Left lung (tissue), 10 donors: ENCODE results near the gene ADAM12. TPM values are rescaled to one million over a fixed set of nuclear protein-coding genes. Genes with fewer than 3 reads are reported as not detected.
A peak's percentile ranks its signal among the peaks of the same experiment; 100 is the strongest.

Source experiments
- ATAC-seq: fragments of 200-7000 bp; cut with Tn5 transposase; one replicate; pipeline ENCODE4 v1.9.1; 2020; ENCODE audit warnings: moderate library complexity
- DNase-seq, 4 donors: peaks; one replicate each; pipeline ENCODE4 v3.0.0-alpha.2; 2013 to 2020
- H3K27ac ChIP-seq, 2 donors: fragments of 200-600 bp; sonication (generic) in 1 of 2; one replicate each; pipeline versions ENCODE4 v1.5.0 to v1.8.0; 2020 to 2021
- H3K27me3 ChIP-seq, 2 donors: fragments of 200-600 bp; sonication (generic) in 1 of 2; one replicate each; pipeline versions ENCODE4 v1.5.0 to v1.8.0; 2020 to 2021
- H3K36me3 ChIP-seq, 2 donors: fragments of 200-600 bp; sonication (generic) in 1 of 2; one replicate each; pipeline versions ENCODE4 v1.5.0 to v1.8.0; 2020 to 2021
- H3K4me1 ChIP-seq, 2 donors: fragments of 200-600 bp; one replicate each; pipeline ENCODE4 v1.8.0; 2021
- H3K4me3 ChIP-seq, 2 donors: fragments of 200-600 bp; sonication (generic) in 1 of 2; one replicate each; pipeline versions ENCODE4 v1.5.0 to v1.8.0; 2020 to 2021; ENCODE audit warnings: mild to moderate bottlenecking in 1 of 2
- H3K9me3 ChIP-seq, 2 donors: fragments of 200-600 bp; sonication (generic) in 1 of 2; one replicate each; pipeline versions ENCODE4 v1.5.0 to v1.8.0; 2020 to 2021
- CTCF ChIP-seq, 2 donors: fragments of 200-600 bp; sonication (generic) in 1 of 2; IDR thresholded peaks; one replicate each; pipeline versions ENCODE4 v1.5.0 to v1.8.0; 2021; ENCODE audit warnings: antibody characterized with exemption in 2 of 2
- intact Hi-C, 2 donors: fragments of 100-400 bp; cut with DNase I; formaldehyde crosslinking; loops; one replicate each; pipeline versions ENCODE4 v1.11.2 to v1.14.2; 2022
- polyA plus RNA-seq, 6 donors: library from polyadenylated mRNA; unstranded; fragments of 120-200 nt; gene quantifications; one replicate each; pipeline ENCODE4 v1.2.1, GENCODE V29; 2013; ENCODE audit not compliant: insufficient read length in 6 of 6
- total RNA-seq, 2 donors: library from RNA; stranded (reverse); fragmentation: NEBNext Ultra II Directional; extraction: Animal tissue kit (Norgen Biotek cat#: 25700); gene quantifications; one replicate each; pipeline ENCODE4 v1.2.1, GENCODE V29; 2021
- donor health status: DM: no; HTN: yes; CAD: no.
- donor health status: DM: no; HTN: no; CAD: no.

The ADAM12 gene
- total and polyA plus RNA-seq, 8 donors, result 2.6 to 22.4 (median 10.7) TPM

- DNase-seq (no peak), ATAC-seq (no peak)
- Histone ChIP-seq H3K36me3 (no peaks in the 10 kb centered on the region), H3K27ac (no peak overlapping the region), H3K27me3 (peaks cover 0 to 8% of the 10 kb centered on the region in 2 donors), H3K9me3 (peaks cover 0 to 3% of the 10 kb centered on the region in 2 donors), H3K4me3 (no peak overlapping the region), H3K4me1 (no peaks in the 10 kb centered on the region)
- intact Hi-C loops, result no loop called here
- no peak for TF ChIP-seq CTCF (IDR thresholded peaks at IDR 0.05)
These were observed 78.9 kb downstream of the ADAM12 start for GRCh38 chr10:126309228-126309883.

GRCh38 chr10:126302826-126303665 is 85.2 kb downstream of the ADAM12 start:
- ATAC-seq, result no peak
- DNase-seq, result peak in 1 of 4 donors; percentile 43
- intact Hi-C loops, result no loop called here
- TF ChIP-seq CTCF (IDR thresholded peaks at IDR 0.05), result no peak
- H3K36me3 ChIP-seq, result no peaks in the 10 kb centered on the region
- no peaks in the 10 kb centered on the region for H3K4me1 ChIP-seq
- no peaks in the 10 kb centered on the region for H3K27me3 ChIP-seq
- H3K4me3 ChIP-seq, result no peak overlapping the region
- peaks cover 0 to 9% of the 10 kb centered on the region in 2 donors for H3K9me3 ChIP-seq
- H3K27ac ChIP-seq, result no peak overlapping the region

GRCh38 chr10:126302476-126302756 is 85.9 kb downstream of the ADAM12 start:
- Histone ChIP-seq H3K9me3 (peaks cover 0 to 9% of the 10 kb centered on the region in 2 donors), H3K27ac (no peak overlapping the region), H3K27me3 (no peaks in the 10 kb centered on the region), H3K4me3 (no peak overlapping the region), H3K4me1 (no peaks in the 10 kb centered on the region), H3K36me3 (no peaks in the 10 kb centered on the region)
- DNase-seq, result peak in 1 of 4 donors; percentile 29
- no peak for ATAC-seq
- no peak for TF ChIP-seq CTCF (IDR thresholded peaks at IDR 0.05)
- intact Hi-C loops, result no loop called here

GRCh38 chr10:126301701-126302475 is 86.4 kb downstream of the ADAM12 start:
- Histone ChIP-seq H3K27ac (no peak overlapping the region), H3K4me3 (no peak overlapping the region), H3K9me3 (peaks cover 0 to 9% of the 10 kb centered on the region in 2 donors), H3K36me3 (no peaks in the 10 kb centered on the region), H3K27me3 (no peaks in the 10 kb centered on the region), H3K4me1 (no peaks in the 10 kb centered on the region)
- no peak for TF ChIP-seq CTCF (IDR thresholded peaks at IDR 0.05)
- ATAC-seq (no peak), DNase-seq (peak in 2 of 4 donors; percentile 38 to 80)
- intact Hi-C loops, result no loop called here

- ATAC-seq (no peak), DNase-seq (no peak)
- Histone ChIP-seq H3K36me3 (no peaks in the 10 kb centered on the region), H3K27ac (no peak overlapping the region), H3K4me1 (no peaks in the 10 kb centered on the region), H3K27me3 (no peaks in the 10 kb centered on the region), H3K9me3 (no peaks in the 10 kb centered on the region), H3K4me3 (no peak overlapping the region)
- intact Hi-C loops, result no loop called here
- TF ChIP-seq CTCF (IDR thresholded peaks at IDR 0.05), result no peak
These were observed 93.8 kb downstream of the ADAM12 start for GRCh38 chr10:126294451-126294850.
